CD14-positive monocyte (primary cell): Measurements from ENCODE around the gene NUP62CL. TPM values are rescaled to one million over a fixed set of nuclear protein-coding genes. Genes with fewer than 3 reads are reported as not detected.
"Not testable (repeated sequence)": the region's sequence is repeated elsewhere in the genome, so short reads cannot be mapped to it uniquely, and the experiment has no call there.

Experiments used
- DNase-seq, 3 donors: peaks; one replicate each; pipeline ENCODE4 v3.0.0-alpha.2; 2011 to 2022
- H2AFZ ChIP-seq: 2 replicates; pipeline ENCODE4 v1.6.0; 2012; ENCODE audit warnings: mild to moderate bottlenecking, low read depth, low read length, inconsistent platforms; ENCODE audit not compliant: insufficient read depth, poor library complexity, severe bottlenecking
- H3K27ac ChIP-seq, 2 donors: 1 replicate in 1 of 2; 2 replicates in 1 of 2; pipeline ENCODE4 v1.5.1; 2012 to 2013; ENCODE audit warnings: low read length in 2 of 2, control low read depth in 1 of 2, inconsistent platforms in 1 of 2, low read depth in 1 of 2, mild to moderate bottlenecking in 1 of 2
- H3K27me3 ChIP-seq, 2 donors: one replicate each; pipeline versions ENCODE4 v1.6.0 to v1.6.1; 2011 to 2013; ENCODE audit warnings: low read length in 2 of 2; ENCODE audit not compliant: control insufficient read depth in 2 of 2, insufficient read depth in 2 of 2
- H3K36me3 ChIP-seq, 2 donors: replicated peaks in 1 of 2; 1 replicate in 1 of 2; 2 replicates in 1 of 2; pipeline versions ENCODE4 v1.5.1 to v1.6.1; 2012 to 2013; ENCODE audit warnings: low read length in 2 of 2, control low read depth in 1 of 2, inconsistent platforms in 1 of 2, mild to moderate bottlenecking in 1 of 2; ENCODE audit not compliant: insufficient read depth in 2 of 2, control insufficient read depth in 1 of 2
- H3K4me1 ChIP-seq, 2 donors: 1 replicate in 1 of 2; 2 replicates in 1 of 2; pipeline versions ENCODE4 v1.5.1 to v1.6.1; 2012 to 2013; ENCODE audit warnings: low read length in 2 of 2, control low read depth in 1 of 2, inconsistent platforms in 1 of 2, mild to moderate bottlenecking in 1 of 2, moderate library complexity in 1 of 2; ENCODE audit not compliant: insufficient read depth in 2 of 2, control insufficient read depth in 1 of 2
- H3K4me2 ChIP-seq: replicated peaks from 2 replicates; pipeline ENCODE3; 2012; ENCODE audit warnings: low read length, moderate library complexity, mild to moderate bottlenecking; ENCODE audit not compliant: poor library complexity, severe bottlenecking; ENCODE audit errors: extremely low read depth
- H3K4me3 ChIP-seq, 3 experiments: fragments of 200-600 bp in 1 of 3; sonication (generic) in 1 of 3; replicated peaks in 1 of 3; 1 replicate in 2 of 3; 2 replicates in 1 of 3; pipeline ENCODE4 v1.5.1; 2011 to 2013; ENCODE audit warnings: low read length in 3 of 3, mild to moderate bottlenecking in 3 of 3, control low read depth in 2 of 3, low read depth in 2 of 3, inconsistent platforms in 1 of 3, moderate library complexity in 1 of 3
- H3K79me2 ChIP-seq: 2 replicates; pipeline ENCODE4 v1.6.0; 2012; ENCODE audit warnings: mild to moderate bottlenecking, control low read depth, inconsistent platforms, low read length, moderate library complexity; ENCODE audit not compliant: insufficient read depth
- H3K9ac ChIP-seq: 2 replicates; pipeline ENCODE4 v1.6.0; 2017; ENCODE audit warnings: low read length, mild to moderate bottlenecking; ENCODE audit not compliant: insufficient read depth, poor library complexity, severe bottlenecking
- H3K9me3 ChIP-seq, 2 donors: replicated peaks in 1 of 2; 1 replicate in 1 of 2; 2 replicates in 1 of 2; pipeline versions ENCODE4 v1.5.1 to v1.6.1; 2012 to 2013; ENCODE audit warnings: low read length in 2 of 2, control low read depth in 1 of 2; ENCODE audit not compliant: control insufficient read depth in 1 of 2, insufficient read depth in 1 of 2
- H4K20me1 ChIP-seq: 2 replicates; pipeline ENCODE4 v1.6.0; 2012; ENCODE audit warnings: mild to moderate bottlenecking, low read length, control low read depth, moderate library complexity; ENCODE audit not compliant: insufficient read depth
- H3K27ac Mint-ChIP-seq, 7 donors: one replicate each; pipeline ENCODE4 v1.8.0; 2020; ENCODE audit warnings: mild to moderate bottlenecking in 7 of 7, mixed read lengths in 7 of 7, moderate library complexity in 6 of 7, inconsistent platforms in 2 of 7
- H3K27me3 Mint-ChIP-seq, 3 donors: one replicate each; pipeline ENCODE4 v1.8.0; 2021 to 2022; ENCODE audit warnings: low read depth in 3 of 3, mild to moderate bottlenecking in 3 of 3, mixed read lengths in 3 of 3, moderate library complexity in 3 of 3, inconsistent platforms in 1 of 3
- H3K36me3 Mint-ChIP-seq, 2 donors: one replicate each; pipeline ENCODE4 v1.8.0; 2020; ENCODE audit warnings: mixed read lengths in 2 of 2, inconsistent platforms in 1 of 2, mild to moderate bottlenecking in 1 of 2
- H3K4me1 Mint-ChIP-seq: one replicate; pipeline ENCODE4 v1.8.0; 2020; ENCODE audit warnings: mild to moderate bottlenecking, mixed read lengths
- H3K4me3 Mint-ChIP-seq, 2 donors: one replicate each; pipeline ENCODE4 v1.8.0; 2020; ENCODE audit warnings: mild to moderate bottlenecking in 2 of 2, mixed read lengths in 2 of 2, moderate library complexity in 1 of 2
- H3K9me3 Mint-ChIP-seq, 7 donors: one replicate each; pipeline ENCODE4 v1.8.0; 2020 to 2022; ENCODE audit warnings: mixed read lengths in 7 of 7, mild to moderate bottlenecking in 6 of 7, moderate library complexity in 6 of 7, inconsistent platforms in 2 of 7
- CTCF ChIP-seq: fragments of 200-600 bp; IDR thresholded peaks from one replicate; pipeline ENCODE4 v1.8.0; 2022; ENCODE audit warnings: antibody characterized with exemption, mild to moderate bottlenecking
- WGBS: methylation state at CpG from one replicate; pipeline ENCODE4 v1.1.5; 2013; ENCODE audit warnings: missing lambda C conversion rate; ENCODE audit not compliant: insufficient coverage; 5-methylcytosine and 5-hydroxymethylcytosine counted together
- intact Hi-C, 2 donors: fragments of 100-400 bp; cut with micrococcal nuclease; formaldehyde crosslinking; loops; one replicate each; pipeline versions ENCODE4 v1.15.0 to v1.15.1; 2023
- polyA plus RNA-seq, 3 donors: library from polyadenylated mRNA; depleted of rRNA in 1 of 3; unstranded in 2 of 3; stranded (reverse) in 1 of 3; fragments of 300-500 nt in 2 of 3; fragments of >200 nt in 1 of 3; fragmentation: Illumina TruSeq in 2 of 3; gene quantifications; 1 replicate in 2 of 3; 2 replicates in 1 of 3; pipeline ENCODE4 v1.2.3, GENCODE V29; 2012 to 2021

Gene NUP62CL
- polyA plus RNA-seq, 3 donors, result 0.09 TPM; not detected in 2

GRCh38 chrX:107167163-107167921 lies 38.9 kb downstream of the NUP62CL start:
- H3K27me3 Mint-ChIP-seq, result peaks cover 0 to 5% (median 2%) of the 10 kb centered on the region in 3 donors
- H3K27ac Mint-ChIP-seq, result no peak overlapping the region
- Histone ChIP-seq H3K4me3 (no peak overlapping the region), H3K27me3 (no peaks in the 10 kb centered on the region), H3K27ac (no peak overlapping the region), H4K20me1 (no peaks in the 10 kb centered on the region), H3K4me2 (no peak overlapping the region), H3K9ac (no peak overlapping the region), H3K9me3 (no peaks in the 10 kb centered on the region), H3K36me3 (no peaks in the 10 kb centered on the region), H2AFZ (no peak overlapping the region), H3K79me2 (no peaks in the 10 kb centered on the region), H3K4me1 (no peaks in the 10 kb centered on the region)
- H3K4me1 Mint-ChIP-seq, result no peaks in the 10 kb centered on the region
- TF ChIP-seq CTCF, result no peak
- no peak for DNase-seq
- no CpG with 5 or more reads among the region's 3 CpGs for WGBS
- no peaks in the 10 kb centered on the region for H3K36me3 Mint-ChIP-seq
- no peaks in the 10 kb centered on the region for H3K9me3 Mint-ChIP-seq
- intact Hi-C loops, result no loop called here
- H3K4me3 Mint-ChIP-seq, result no peak overlapping the region

- WGBS, result no CpG with 5 or more reads among the region's 4 CpGs
- H3K9ac ChIP-seq, H3K27me3 ChIP-seq, intact Hi-C loops, H3K27me3 Mint-ChIP-seq, DNase-seq, H4K20me1 ChIP-seq, H3K36me3 Mint-ChIP-seq, H2AFZ ChIP-seq, H3K9me3 Mint-ChIP-seq, H3K27ac ChIP-seq, H3K4me3 Mint-ChIP-seq, H3K79me2 ChIP-seq, H3K36me3 ChIP-seq, H3K27ac Mint-ChIP-seq, H3K4me1 ChIP-seq, H3K4me2 ChIP-seq, H3K9me3 ChIP-seq, H3K4me3 ChIP-seq: not testable (repeated sequence)
- peaks cover 11% of the 10 kb centered on the region for H3K4me1 Mint-ChIP-seq
These were observed 48.6 kb downstream of the NUP62CL start for GRCh38 chrX:107157618-107158017.

DNA sequence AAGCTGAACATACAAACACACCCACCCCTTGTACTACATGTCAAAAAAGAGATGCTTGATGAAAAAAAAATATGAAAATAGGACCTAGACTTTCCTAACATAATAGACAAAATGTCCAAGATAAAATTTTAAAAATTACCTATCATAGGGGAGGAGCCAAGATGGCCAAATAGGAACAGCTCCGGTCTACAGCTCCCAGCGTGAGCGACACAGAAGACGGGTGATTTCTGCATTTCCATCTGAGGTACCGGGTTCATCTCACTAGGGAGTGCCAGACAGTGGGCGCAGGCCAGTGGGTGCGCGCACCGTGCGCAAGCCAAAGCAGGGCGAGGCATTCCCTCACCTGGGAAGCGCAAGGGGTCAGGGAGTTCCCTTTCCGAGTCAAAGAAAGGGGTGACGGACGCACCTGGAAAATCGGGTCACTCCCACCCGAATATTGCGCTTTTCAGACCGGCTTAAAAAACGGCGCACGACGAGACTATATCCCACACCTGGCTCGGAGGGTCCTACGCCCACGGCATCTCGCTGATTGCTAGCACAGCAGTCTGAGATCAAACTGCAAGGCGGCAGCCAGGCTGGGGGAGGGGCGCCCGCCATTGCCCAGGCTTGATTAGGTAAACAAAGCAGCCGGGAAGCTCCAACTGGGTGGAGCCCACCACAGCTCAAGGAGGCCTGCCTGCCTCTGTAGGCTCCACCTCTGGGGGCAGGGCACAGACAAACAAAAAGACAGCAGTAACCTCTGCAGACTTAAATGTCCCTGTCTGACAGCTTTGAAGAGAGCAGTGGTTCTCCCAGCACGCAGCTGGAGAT lies 50.4 kb downstream of the NUP62CL start:
- H3K27ac ChIP-seq, H3K36me3 Mint-ChIP-seq, DNase-seq, H4K20me1 ChIP-seq, H3K9me3 Mint-ChIP-seq, H2AFZ ChIP-seq, H3K36me3 ChIP-seq, intact Hi-C loops, H3K79me2 ChIP-seq, H3K9ac ChIP-seq, H3K9me3 ChIP-seq, H3K27me3 ChIP-seq, H3K4me1 ChIP-seq, H3K27me3 Mint-ChIP-seq: not testable (repeated sequence)
- WGBS, result no CpG with 5 or more reads among the region's 32 CpGs
- peak overlapping the region; percentile 35 for H3K4me2 ChIP-seq
- Mint-ChIP-seq H3K4me3 (peak overlapping the region; percentile 67 to 74), H3K4me1 (peaks cover 11% of the 10 kb centered on the region), H3K27ac (peak overlapping the region in 3 of 7 donors; percentile 41 to 63 (median 62))
- H3K4me3 ChIP-seq, result peak overlapping the region in 1 of 3 experiments; percentile 32
